Endodermal cell (in vitro differentiated cells): Measurements from ENCODE around the gene MYRIP. TPM values are rescaled to one million over a fixed set of nuclear protein-coding genes. Genes with fewer than 3 reads are reported as not detected.

Source experiments
- DNase-seq: peaks from one replicate; pipeline ENCODE4 v3.0.0-alpha.2; 2017
- H3K27ac ChIP-seq: 2 replicates; pipeline ENCODE4 v1.5.1; 2013; ENCODE audit warnings: mild to moderate bottlenecking, low read depth, low read length, moderate library complexity
- H3K27me3 ChIP-seq: 2 replicates; pipeline ENCODE4 v1.6.1; 2013; ENCODE audit warnings: mild to moderate bottlenecking, low read length, moderate library complexity; ENCODE audit not compliant: insufficient read depth, control insufficient read depth, poor library complexity, severe bottlenecking
- H3K36me3 ChIP-seq: 2 replicates; pipeline ENCODE4 v1.7.0; 2013; ENCODE audit warnings: mild to moderate bottlenecking, low read length, moderate library complexity; ENCODE audit not compliant: control insufficient read depth, insufficient read depth
- H3K4me1 ChIP-seq: one replicate; pipeline ENCODE4 v1.7.0; 2013; ENCODE audit warnings: low read length; ENCODE audit not compliant: control insufficient read depth, insufficient read depth
- H3K4me3 ChIP-seq: 2 replicates; pipeline ENCODE4 v1.5.1; 2013; ENCODE audit warnings: mild to moderate bottlenecking, low read length, moderate library complexity
- H3K9ac ChIP-seq: 2 replicates; pipeline ENCODE4 v1.6.1; 2013; ENCODE audit warnings: mild to moderate bottlenecking, low read length, moderate library complexity; ENCODE audit not compliant: poor library complexity, severe bottlenecking; ENCODE audit errors: extremely low read depth
- H3K9me3 ChIP-seq: 2 replicates; pipeline ENCODE4 v1.6.1; 2013; ENCODE audit warnings: mild to moderate bottlenecking, low read length, moderate library complexity; ENCODE audit not compliant: control insufficient read depth
- H3K27ac Mint-ChIP-seq: 2 replicates; pipeline ENCODE4 v1.8.0; 2020; ENCODE audit warnings: mixed read lengths
- H3K27me3 Mint-ChIP-seq: 2 replicates; pipeline ENCODE4 v1.8.0; 2021; ENCODE audit warnings: mild to moderate bottlenecking, mixed read lengths; ENCODE audit not compliant: insufficient read depth
- H3K36me3 Mint-ChIP-seq: 2 replicates; pipeline ENCODE4 v1.8.0; 2020; ENCODE audit warnings: low read depth, mixed read lengths
- H3K4me1 Mint-ChIP-seq: 2 replicates; pipeline ENCODE4 v1.8.0; 2020; ENCODE audit warnings: mixed read lengths
- H3K4me3 Mint-ChIP-seq: 2 replicates; pipeline ENCODE4 v1.8.0; 2020; ENCODE audit warnings: mild to moderate bottlenecking, moderate library complexity, mixed read lengths
- H3K9me3 Mint-ChIP-seq: 2 replicates; pipeline ENCODE4 v1.8.0; 2020; ENCODE audit warnings: mild to moderate bottlenecking, mixed read lengths
- WGBS, 2 experiments: methylation state at CpG; one replicate each; pipeline versions ENCODE4 v1.1.5 to v1.1.7; 2013; ENCODE audit warnings: missing lambda C conversion rate in 2 of 2, mixed read lengths in 1 of 2; ENCODE audit not compliant: insufficient coverage in 1 of 2, insufficient read length in 1 of 2; 5-methylcytosine and 5-hydroxymethylcytosine counted together
- total RNA-seq, 2 donors: library from RNA; stranded (reverse); fragmentation: NEBNext Ultra II Directional in 1 of 2; extraction: Animal tissue kit (Norgen Biotek cat#: 25700) in 1 of 2; gene quantifications; 2 replicates in 1 of 2; 3 replicates in 1 of 2; pipeline ENCODE4 v1.2.1, GENCODE V29; 2021
- TF ChIP-seq, protein P1 (sequence below): fragments of 200-600 bp; sonication (generic); conservative IDR thresholded peaks from 2 replicates; pipeline ENCODE4 v1.5.0; 2021; ENCODE audit warnings: antibody characterized with exemption, mild to moderate bottlenecking

The MYRIP gene
- total RNA-seq, 2 donors from 2014 or later = 4.3 to 4.6 TPM

DNA sequence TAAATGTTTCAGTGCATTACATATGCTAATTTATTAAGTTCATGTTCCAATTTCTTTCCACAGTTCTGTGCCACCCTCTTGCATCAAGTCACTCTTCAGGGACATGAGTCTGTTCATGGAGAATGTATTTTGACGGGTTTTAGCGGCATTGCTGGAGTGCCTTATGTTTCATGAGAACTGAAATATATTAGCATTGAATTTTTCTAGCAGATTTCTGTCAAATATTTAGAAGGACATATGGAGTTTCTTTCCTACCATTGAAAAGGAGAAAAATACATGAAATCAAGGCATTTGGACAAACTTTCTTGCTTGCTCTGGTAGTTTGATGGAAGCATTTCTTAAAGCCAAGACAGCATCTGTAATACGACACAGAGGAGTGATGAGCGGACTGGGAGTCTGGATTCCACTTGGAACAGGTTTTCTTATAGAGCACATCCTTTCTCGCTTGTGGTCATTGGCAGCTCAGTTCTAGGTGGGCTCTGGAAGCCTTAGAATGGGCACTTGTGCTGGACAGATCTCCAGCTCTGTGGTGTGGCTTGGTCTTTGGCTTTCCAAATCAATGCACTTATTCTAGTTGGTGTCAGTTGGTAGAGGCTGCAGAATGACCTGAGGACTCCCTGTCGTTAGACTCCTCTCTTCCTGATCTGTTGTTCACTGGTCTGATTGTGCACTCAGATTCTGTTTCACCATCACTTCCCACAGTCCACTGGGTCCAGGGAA, 415.5 kb downstream of the MYRIP start:
- Mint-ChIP-seq H3K4me1 (no peaks in the 10 kb centered on the region), H3K27ac (no peak overlapping the region), H3K9me3 (no peaks in the 10 kb centered on the region), H3K36me3 (no peaks in the 10 kb centered on the region), H3K27me3 (no peaks in the 10 kb centered on the region), H3K4me3 (no peak overlapping the region)
- no peak overlapping the region for H3K27ac ChIP-seq
- H3K4me1 ChIP-seq = no peaks in the 10 kb centered on the region
- no peaks in the 10 kb centered on the region for H3K9me3 ChIP-seq
- 95 to 100% methylated on average over 3 to 6 of the region's 6 CpGs for WGBS, 2 experiments
- TF ChIP-seq, protein P1, sequence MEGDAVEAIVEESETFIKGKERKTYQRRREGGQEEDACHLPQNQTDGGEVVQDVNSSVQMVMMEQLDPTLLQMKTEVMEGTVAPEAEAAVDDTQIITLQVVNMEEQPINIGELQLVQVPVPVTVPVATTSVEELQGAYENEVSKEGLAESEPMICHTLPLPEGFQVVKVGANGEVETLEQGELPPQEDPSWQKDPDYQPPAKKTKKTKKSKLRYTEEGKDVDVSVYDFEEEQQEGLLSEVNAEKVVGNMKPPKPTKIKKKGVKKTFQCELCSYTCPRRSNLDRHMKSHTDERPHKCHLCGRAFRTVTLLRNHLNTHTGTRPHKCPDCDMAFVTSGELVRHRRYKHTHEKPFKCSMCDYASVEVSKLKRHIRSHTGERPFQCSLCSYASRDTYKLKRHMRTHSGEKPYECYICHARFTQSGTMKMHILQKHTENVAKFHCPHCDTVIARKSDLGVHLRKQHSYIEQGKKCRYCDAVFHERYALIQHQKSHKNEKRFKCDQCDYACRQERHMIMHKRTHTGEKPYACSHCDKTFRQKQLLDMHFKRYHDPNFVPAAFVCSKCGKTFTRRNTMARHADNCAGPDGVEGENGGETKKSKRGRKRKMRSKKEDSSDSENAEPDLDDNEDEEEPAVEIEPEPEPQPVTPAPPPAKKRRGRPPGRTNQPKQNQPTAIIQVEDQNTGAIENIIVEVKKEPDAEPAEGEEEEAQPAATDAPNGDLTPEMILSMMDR = no peak
- H3K27me3 ChIP-seq = no peaks in the 10 kb centered on the region
- DNase-seq = no peak
- no peaks in the 10 kb centered on the region for H3K36me3 ChIP-seq
- H3K9ac ChIP-seq = no peak overlapping the region
- no peak overlapping the region for H3K4me3 ChIP-seq

GRCh38 chr3:40226636-40227035, 417.2 kb downstream of the MYRIP start:
- H3K4me3 Mint-ChIP-seq = no peak overlapping the region
- H3K36me3 Mint-ChIP-seq = no peaks in the 10 kb centered on the region
- TF ChIP-seq, protein P1 = no peak
- no peak overlapping the region for H3K27ac Mint-ChIP-seq
- H3K27me3 ChIP-seq = no peaks in the 10 kb centered on the region
- no peaks in the 10 kb centered on the region for H3K4me1 ChIP-seq
- H3K9me3 Mint-ChIP-seq = no peaks in the 10 kb centered on the region
- no peaks in the 10 kb centered on the region for H3K27me3 Mint-ChIP-seq
- no peaks in the 10 kb centered on the region for H3K36me3 ChIP-seq
- H3K27ac ChIP-seq = no peak overlapping the region
- WGBS, 2 experiments = 88 to 98% methylated on average over 5 of the region's 5 CpGs
- H3K4me3 ChIP-seq = no peak overlapping the region
- no peaks in the 10 kb centered on the region for H3K4me1 Mint-ChIP-seq
- no peak for DNase-seq
- no peaks in the 10 kb centered on the region for H3K9me3 ChIP-seq
- no peak overlapping the region for H3K9ac ChIP-seq

- H3K4me1 ChIP-seq = no peaks in the 10 kb centered on the region
- H3K27ac ChIP-seq = no peak overlapping the region
- no peaks in the 10 kb centered on the region for H3K9me3 ChIP-seq
- DNase-seq = no peak
- Mint-ChIP-seq H3K9me3 (no peaks in the 10 kb centered on the region), H3K27ac (no peak overlapping the region), H3K36me3 (no peaks in the 10 kb centered on the region), H3K4me1 (no peaks in the 10 kb centered on the region), H3K4me3 (no peak overlapping the region), H3K27me3 (no peaks in the 10 kb centered on the region)
- WGBS, 2 experiments = 95% methylated on average over 5 of the region's 5 CpGs; no CpG with 5 or more reads in 1 of the 2 experiments
- no peak overlapping the region for H3K4me3 ChIP-seq
- H3K36me3 ChIP-seq = no peaks in the 10 kb centered on the region
- no peaks in the 10 kb centered on the region for H3K27me3 ChIP-seq
- TF ChIP-seq, protein P1 = no peak
- no peak overlapping the region for H3K9ac ChIP-seq
Measured at GRCh38 chr3:40228792-40229350, 419.5 kb downstream of the MYRIP start.
